Trophoblast cell (in vitro differentiated cells and primary cell): Measurements from ENCODE around the gene MBTPS1.

ENCODE experiments used
- DNase-seq, 2 donors: peaks; one replicate each; pipeline ENCODE4 v3.0.0-alpha.2; 2016
- H2AFZ ChIP-seq: 2 replicates; pipeline ENCODE4 v1.6.1; 2013; ENCODE audit warnings: low read length, moderate library complexity, mild to moderate bottlenecking; ENCODE audit not compliant: insufficient read depth, poor library complexity
- H2AK5ac ChIP-seq: 2 replicates; pipeline ENCODE4 v1.6.1; 2013; ENCODE audit warnings: mild to moderate bottlenecking, low read length
- H2BK120ac ChIP-seq: 2 replicates; pipeline ENCODE4 v1.6.1; 2013; ENCODE audit warnings: low read length, mild to moderate bottlenecking, moderate library complexity; ENCODE audit not compliant: insufficient read depth, poor library complexity
- H2BK12ac ChIP-seq: 2 replicates; pipeline ENCODE4 v1.6.1; 2013; ENCODE audit warnings: mild to moderate bottlenecking, low read length, moderate library complexity
- H2BK5ac ChIP-seq: 2 replicates; pipeline ENCODE4 v1.6.1; 2013; ENCODE audit warnings: low read length, low read depth, moderate library complexity, mild to moderate bottlenecking; ENCODE audit not compliant: poor library complexity
- H3K14ac ChIP-seq: 2 replicates; pipeline ENCODE4 v1.6.1; 2013; ENCODE audit warnings: mild to moderate bottlenecking, low read length
- H3K18ac ChIP-seq: 2 replicates; pipeline ENCODE4 v1.6.1; 2013; ENCODE audit warnings: mild to moderate bottlenecking, low read length
- H3K23ac ChIP-seq: 2 replicates; pipeline ENCODE4 v1.6.1; 2013; ENCODE audit warnings: low read length
- H3K27ac ChIP-seq: 2 replicates; pipeline ENCODE4 v1.5.1; 2013; ENCODE audit warnings: low read depth, mild to moderate bottlenecking, inconsistent platforms, low read length, moderate library complexity
- H3K27me3 ChIP-seq: 2 replicates; pipeline ENCODE4 v1.6.1; 2013; ENCODE audit warnings: inconsistent platforms, mild to moderate bottlenecking, low read length, moderate library complexity; ENCODE audit not compliant: insufficient read depth
- H3K36me3 ChIP-seq, 2 experiments: 1 replicate in 1 of 2; 2 replicates in 1 of 2; pipeline ENCODE4 v1.6.1; 2013; ENCODE audit warnings: low read length in 2 of 2, mild to moderate bottlenecking in 2 of 2, moderate library complexity in 1 of 2; ENCODE audit not compliant: insufficient read depth in 2 of 2, control insufficient read depth in 1 of 2
- H3K4ac ChIP-seq: 2 replicates; pipeline ENCODE4 v1.6.1; 2013; ENCODE audit warnings: low read depth, mild to moderate bottlenecking, low read length, moderate library complexity
- H3K4me1 ChIP-seq, 2 experiments: 1 replicate in 1 of 2; 2 replicates in 1 of 2; pipeline ENCODE4 v1.6.1; 2013; ENCODE audit warnings: low read length in 2 of 2, mild to moderate bottlenecking in 2 of 2, moderate library complexity in 1 of 2; ENCODE audit not compliant: insufficient read depth in 2 of 2, control insufficient read depth in 1 of 2
- H3K4me2 ChIP-seq: 2 replicates; pipeline ENCODE4 v1.6.1; 2013; ENCODE audit warnings: inconsistent platforms, mild to moderate bottlenecking, low read length, moderate library complexity
- H3K4me3 ChIP-seq: 2 replicates; pipeline ENCODE4 v1.5.1; 2013; ENCODE audit warnings: mild to moderate bottlenecking, low read depth, low read length, inconsistent platforms
- H3K79me1 ChIP-seq: one replicate; pipeline ENCODE4 v1.6.1; 2013; ENCODE audit warnings: low read length
- H3K79me2 ChIP-seq: 2 replicates; pipeline ENCODE4 v1.6.1; 2013; ENCODE audit warnings: low read length, mild to moderate bottlenecking; ENCODE audit not compliant: control insufficient read depth, insufficient read depth, poor library complexity
- H3K9ac ChIP-seq: 2 replicates; pipeline ENCODE4 v1.6.1; 2013; ENCODE audit warnings: mild to moderate bottlenecking, low read length
- H3K9me3 ChIP-seq: 2 replicates; pipeline ENCODE4 v1.6.1; 2013; ENCODE audit warnings: low read depth, mild to moderate bottlenecking, control low read depth, inconsistent platforms, low read length; ENCODE audit not compliant: insufficient read depth
- H4K12ac ChIP-seq: 2 replicates; pipeline ENCODE4 v1.6.1; 2013; ENCODE audit warnings: low read depth, mild to moderate bottlenecking, low read length, moderate library complexity
- H4K8ac ChIP-seq: 2 replicates; pipeline ENCODE4 v1.6.1; 2013; ENCODE audit warnings: low read depth, mild to moderate bottlenecking, low read length, moderate library complexity
- H4K91ac ChIP-seq: one replicate; pipeline ENCODE4 v1.6.1; 2013; ENCODE audit warnings: low read depth, mild to moderate bottlenecking, low read length, moderate library complexity
- WGBS: extraction: QIAGEN DNeasy Blood & Tissue Kit; methylation state at CpG from one replicate; pipeline ENCODE4 v1.1.7; 2013; ENCODE audit warnings: missing lambda C conversion rate; ENCODE audit not compliant: insufficient read length, insufficient coverage; ENCODE audit errors: extremely low coverage; 5-methylcytosine and 5-hydroxymethylcytosine counted together

Gene MBTPS1

GRCh38 chr16:84014570-84015327 lies 102.0 kb downstream of the MBTPS1 start:
- no peak for DNase-seq
- no CpG with 5 or more reads among the region's 14 CpGs for WGBS
- Histone ChIP-seq H2BK12ac (no peak overlapping the region), H3K79me2 (no peaks in the 10 kb centered on the region), H3K18ac (no peak overlapping the region), H2AK5ac (no peak overlapping the region), H3K36me3 (no peaks in the 10 kb centered on the region), H3K23ac (no peak overlapping the region), H3K14ac (no peak overlapping the region), H4K12ac (no peak overlapping the region), H3K4me3 (no peak overlapping the region), H3K4ac (no peak overlapping the region), H3K27me3 (no peaks in the 10 kb centered on the region), H4K8ac (no peak overlapping the region), H3K9ac (no peak overlapping the region), H4K91ac (no peak overlapping the region), H2AFZ (no peak overlapping the region), H3K4me1 (no peaks in the 10 kb centered on the region), H2BK120ac (no peak overlapping the region), H3K27ac (no peak overlapping the region), H3K79me1 (no peaks in the 10 kb centered on the region), H3K4me2 (no peak overlapping the region), H3K9me3 (peaks cover 2% of the 10 kb centered on the region), H2BK5ac (no peak overlapping the region)

DNA sequence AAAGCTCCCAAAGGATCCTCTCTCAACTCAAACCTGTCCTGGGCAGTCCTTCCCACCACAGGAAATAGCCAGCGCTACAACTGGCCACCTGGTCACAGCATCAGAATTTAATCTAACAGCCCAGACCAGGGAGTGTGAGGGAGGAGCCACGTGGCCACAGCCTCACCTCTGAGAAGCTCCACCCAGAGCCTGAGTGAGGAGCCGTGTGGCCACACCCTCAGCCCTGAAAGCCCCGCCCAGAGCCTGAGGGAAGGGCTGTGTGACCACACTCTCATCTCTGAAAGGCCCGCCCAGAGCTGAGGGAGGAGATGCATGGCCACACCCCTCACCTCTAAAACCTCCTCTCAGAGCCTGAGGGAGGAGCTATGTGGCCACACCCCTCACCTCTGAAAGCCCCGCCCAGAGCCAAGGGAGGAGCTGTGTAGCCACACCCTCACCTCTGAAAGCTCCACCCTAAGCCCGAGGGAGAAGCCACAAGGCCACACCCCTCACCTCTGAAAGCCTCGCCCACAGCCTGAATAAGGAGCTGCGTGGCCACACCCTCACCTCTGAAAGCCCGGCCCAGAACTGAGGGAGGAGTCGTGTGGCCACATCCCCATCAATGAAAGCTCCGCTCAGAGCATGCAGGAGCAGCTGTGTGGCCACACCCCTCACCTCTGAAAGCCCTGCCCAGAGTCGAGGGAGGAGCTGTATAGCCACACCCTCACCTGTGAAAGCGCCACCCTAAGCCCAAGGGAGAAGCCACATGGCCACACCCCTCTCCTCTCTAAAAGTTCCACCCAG lies 102.8 kb downstream of the MBTPS1 start:
- Histone ChIP-seq H2BK5ac (no peak overlapping the region), H3K4me3 (no peak overlapping the region), H2AK5ac (no peak overlapping the region), H3K27ac (no peak overlapping the region), H3K9ac (no peak overlapping the region), H2AFZ (no peak overlapping the region), H3K4me2 (no peak overlapping the region), H3K27me3 (no peaks in the 10 kb centered on the region), H4K91ac (no peak overlapping the region), H3K4ac (no peak overlapping the region), H3K9me3 (no peaks in the 10 kb centered on the region), H4K8ac (no peak overlapping the region), H2BK120ac (no peak overlapping the region), H3K18ac (no peak overlapping the region), H3K4me1 (no peaks in the 10 kb centered on the region), H2BK12ac (no peak overlapping the region), H3K79me2 (no peaks in the 10 kb centered on the region), H3K79me1 (no peaks in the 10 kb centered on the region), H4K12ac (no peak overlapping the region), H3K36me3 (no peaks in the 10 kb centered on the region), H3K23ac (no peak overlapping the region), H3K14ac (no peak overlapping the region)
- WGBS: no CpG with 5 or more reads among the region's 14 CpGs
- peak; percentile 27 to 39 for DNase-seq

DNA sequence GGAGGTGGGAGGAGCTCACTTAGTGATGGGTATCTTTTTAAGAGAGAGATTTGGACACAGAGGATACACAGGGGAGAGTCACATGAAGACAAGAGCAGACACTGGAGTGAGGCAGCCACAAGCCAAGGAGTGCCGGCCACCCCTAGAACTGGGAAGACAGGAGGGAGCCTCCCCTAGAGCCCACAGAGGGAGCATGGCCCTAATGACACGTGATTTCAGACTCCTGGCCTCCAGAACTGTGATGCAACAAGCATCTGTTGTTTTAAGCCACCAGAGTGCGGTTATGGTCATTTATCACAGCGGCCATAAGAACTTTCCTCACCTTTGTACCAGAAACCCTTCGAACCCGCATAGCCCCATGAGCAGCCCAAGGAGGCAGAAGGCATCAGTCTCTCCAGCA lies 107.5 kb downstream of the MBTPS1 start:
- no peaks in the 10 kb centered on the region for H3K36me3 ChIP-seq
- H2BK120ac ChIP-seq: no peak overlapping the region
- H3K79me1 ChIP-seq: no peaks in the 10 kb centered on the region
- H3K14ac ChIP-seq: no peak overlapping the region
- H3K23ac ChIP-seq: no peak overlapping the region
- no peaks in the 10 kb centered on the region for H3K27me3 ChIP-seq
- H2BK5ac ChIP-seq: no peak overlapping the region
- H4K8ac ChIP-seq: no peak overlapping the region
- no peak overlapping the region for H4K12ac ChIP-seq
- no peak overlapping the region for H2AK5ac ChIP-seq
- no peak overlapping the region for H3K4me3 ChIP-seq
- no peak overlapping the region for H3K27ac ChIP-seq
- H3K9ac ChIP-seq: no peak overlapping the region
- no peak overlapping the region for H3K4ac ChIP-seq
- no peaks in the 10 kb centered on the region for H3K9me3 ChIP-seq
- no peak overlapping the region for H3K18ac ChIP-seq
- no peak overlapping the region for H2BK12ac ChIP-seq
- no peaks in the 10 kb centered on the region for H3K4me1 ChIP-seq
- WGBS: no CpG with 5 or more reads among the region's 6 CpGs
- H2AFZ ChIP-seq: no peak overlapping the region
- no peak overlapping the region for H4K91ac ChIP-seq
- no peak for DNase-seq
- H3K4me2 ChIP-seq: no peak overlapping the region
- H3K79me2 ChIP-seq: no peaks in the 10 kb centered on the region

- Histone ChIP-seq H2BK5ac (no peak overlapping the region), H4K91ac (no peak overlapping the region), H3K18ac (no peak overlapping the region), H3K36me3 (no peaks in the 10 kb centered on the region), H3K79me2 (no peaks in the 10 kb centered on the region), H3K9me3 (peaks cover 1% of the 10 kb centered on the region), H3K27ac (no peak overlapping the region), H4K8ac (no peak overlapping the region), H3K4ac (no peak overlapping the region), H4K12ac (no peak overlapping the region), H3K14ac (no peak overlapping the region), H3K79me1 (no peaks in the 10 kb centered on the region), H3K9ac (no peak overlapping the region), H3K4me3 (no peak overlapping the region), H3K4me2 (no peak overlapping the region), H2AFZ (no peak overlapping the region), H2BK120ac (no peak overlapping the region), H3K4me1 (no peaks in the 10 kb centered on the region), H2BK12ac (no peak overlapping the region), H3K23ac (no peak overlapping the region), H3K27me3 (no peaks in the 10 kb centered on the region), H2AK5ac (no peak overlapping the region)
- WGBS: no CpG with 5 or more reads among the region's 8 CpGs
- DNase-seq: no peak
These were observed 108.8 kb downstream of the MBTPS1 start for GRCh38 chr16:84007965-84008364.
